Stimulated activated CD4-positive, alpha-beta T cell treated with anti-CD3 and anti-CD28 coated beads, Interleukin-12 subunit alpha, Interleukin-12 subunit beta, amount 100 ng/mL, for 4 hours (primary cell): ENCODE results near the gene ATP11A.

Experiments used
- DNase-seq: peaks from one replicate; pipeline ENCODE4 v3.0.0-alpha.2; 2020

ATP11A gene

GRCh38 chr13:112744168-112745021 lies 54.6 kb downstream of the ATP11A start:
- DNase-seq: no peak

- no peak for DNase-seq
Observed at GRCh38 chr13:112746044-112746443, 56.2 kb downstream of the ATP11A start.

GRCh38 chr13:112747256-112747655 lies 57.4 kb downstream of the ATP11A start:
- no peak for DNase-seq

- no peak for DNase-seq
Observed at GRCh38 chr13:112748947-112749735, 59.3 kb downstream of the ATP11A start.

- DNase-seq: no peak
Observed at GRCh38 chr13:112750570-112750969, 60.7 kb downstream of the ATP11A start.

GRCh38 chr13:112751617-112752016 lies 61.8 kb downstream of the ATP11A start:
- no peak for DNase-seq

- no peak for DNase-seq
Observed at GRCh38 chr13:112752211-112752610, 62.4 kb downstream of the ATP11A start.

GRCh38 chr13:112752711-112753541 lies 63.1 kb downstream of the ATP11A start:
- no peak for DNase-seq

- DNase-seq: no peak
Observed at GRCh38 chr13:112753833-112754232, 64.0 kb downstream of the ATP11A start.

GRCh38 chr13:112754281-112755025 lies 64.6 kb downstream of the ATP11A start:
- DNase-seq: no peak

GRCh38 chr13:112755331-112755730 lies 65.5 kb downstream of the ATP11A start:
- no peak for DNase-seq

GRCh38 chr13:112756081-112756480 lies 66.2 kb downstream of the ATP11A start:
- no peak for DNase-seq

GRCh38 chr13:112756511-112756966 lies 66.7 kb downstream of the ATP11A start:
- DNase-seq: no peak

- no peak for DNase-seq
Observed at GRCh38 chr13:112756967-112757758, 67.3 kb downstream of the ATP11A start.

GRCh38 chr13:112757759-112758086 lies 67.9 kb downstream of the ATP11A start:
- DNase-seq: no peak

GRCh38 chr13:112759053-112759452 lies 69.2 kb downstream of the ATP11A start:
- DNase-seq: no peak

GRCh38 chr13:112759827-112760226 lies 70.0 kb downstream of the ATP11A start:
- no peak for DNase-seq

- no peak for DNase-seq
Observed at GRCh38 chr13:112760435-112760834, 70.6 kb downstream of the ATP11A start.

- no peak for DNase-seq
Observed at GRCh38 chr13:112760931-112761330, 71.1 kb downstream of the ATP11A start.

- no peak for DNase-seq
Observed at GRCh38 chr13:112761701-112762689, 72.2 kb downstream of the ATP11A start.
